ENCODE results near the gene RXFP4.

The RXFP4 gene

GRCh38 chr1:155960081-155960745, 18.8 kb downstream of the RXFP4 start:
- no peak for DNase-seq (ENCODE audit: low spot score)

- no peak for DNase-seq (ENCODE audit: low spot score)
Observed at GRCh38 chr1:155961937-155962336, 20.5 kb downstream of the RXFP4 start.

GRCh38 chr1:155962599-155963211, 21.3 kb downstream of the RXFP4 start:
- no peak for DNase-seq (ENCODE audit: low spot score)

GRCh38 chr1:155964193-155964592, 22.8 kb downstream of the RXFP4 start:
- no peak for DNase-seq (ENCODE audit: low spot score)

GRCh38 chr1:155966135-155966534, 24.7 kb downstream of the RXFP4 start:
- no peak for DNase-seq (ENCODE audit: low spot score)

GRCh38 chr1:155966750-155967149, 25.3 kb downstream of the RXFP4 start:
- DNase-seq (ENCODE audit: low spot score), result no peak

- DNase-seq (ENCODE audit: low spot score), result no peak
Observed at GRCh38 chr1:155967341-155968050, 26.1 kb downstream of the RXFP4 start.

GRCh38 chr1:155968051-155968400, 26.6 kb downstream of the RXFP4 start:
- no peak for DNase-seq (ENCODE audit: low spot score)

- peak; percentile 93 for DNase-seq (ENCODE audit: low spot score)
Observed at GRCh38 chr1:155968670-155969069, 27.2 kb downstream of the RXFP4 start.

GRCh38 chr1:155969377-155969791, 27.9 kb downstream of the RXFP4 start:
- no peak for DNase-seq (ENCODE audit: low spot score)

- peak; percentile 91 for DNase-seq (ENCODE audit: low spot score)
Observed at GRCh38 chr1:155970531-155971167, 29.2 kb downstream of the RXFP4 start.

GRCh38 chr1:155971910-155972809, 30.7 kb downstream of the RXFP4 start:
- DNase-seq (ENCODE audit: low spot score), result peak; percentile 82

GRCh38 chr1:155973723-155974122, 32.3 kb downstream of the RXFP4 start:
- DNase-seq (ENCODE audit: low spot score), result no peak

- peak; percentile 96 for DNase-seq (ENCODE audit: low spot score)
Observed at GRCh38 chr1:155974208-155975115, 33.0 kb downstream of the RXFP4 start.

GRCh38 chr1:155975375-155976061, 34.1 kb downstream of the RXFP4 start:
- DNase-seq (ENCODE audit: low spot score), result no peak

GRCh38 chr1:155976062-155976912, 34.8 kb downstream of the RXFP4 start:
- DNase-seq (ENCODE audit: low spot score), result no peak

- no peak for DNase-seq (ENCODE audit: low spot score)
Observed at GRCh38 chr1:155976913-155977689, 35.7 kb downstream of the RXFP4 start.

- no peak for DNase-seq (ENCODE audit: low spot score)
Observed at GRCh38 chr1:155977690-155978324, 36.4 kb downstream of the RXFP4 start.
